Caco-2 (cell line): ENCODE measurements around the gene MAP1LC3B2. TPM values are rescaled to one million over a fixed set of nuclear protein-coding genes. Genes with fewer than 3 reads are reported as not detected.

ENCODE experiments used
- Bru-seq: library from RNA; stranded (reverse); fragments of 400-500 nt; gene quantifications from one replicate; lab custom pipeline; 2021; lab: Mats Ljungman, UMichigan
- BruChase-seq, 2 experiments: library from RNA; stranded (reverse); fragments of 400-500 nt; gene quantifications; one replicate each; lab custom pipeline; 2021; lab: Mats Ljungman, UMichigan
- BruUV-seq: library from RNA; stranded (reverse); fragments of 400-500 nt; replicated peaks from 2 replicates; lab custom pipeline; 2021; lab: Mats Ljungman, UMichigan
- CTCF ChIA-PET: fragments of 300-600 bp; sonication (Branson Sonifier 250); formaldehyde crosslinking; loops from one replicate; lab custom pipeline; 2022; ENCODE audit warnings: antibody characterized with exemption; lab: Charles Lee
- POLR2A ChIA-PET: fragments of 300-600 bp; sonication (Branson Sonifier 250); formaldehyde crosslinking; loops from one replicate; lab custom pipeline; 2022; ENCODE audit warnings: antibody characterized with exemption; lab: Charles Lee
- DNase-seq, 2 experiments: peaks; one replicate each; pipeline versions ENCODE4 v3.0.0 to v3.0.0-alpha.2; 2020 to 2022
- H3K27me3 ChIP-seq: replicated peaks from 2 replicates; pipeline ENCODE4 v1.6.0; 2011; ENCODE audit warnings: low read length; ENCODE audit not compliant: control insufficient read depth, insufficient read depth
- H3K36me3 ChIP-seq: 2 replicates; pipeline ENCODE4 v1.5.1; 2011; ENCODE audit warnings: low read length; ENCODE audit not compliant: control insufficient read depth, insufficient read depth
- H3K4me1 ChIP-seq: fragments of 250-450 bp; sonication (Bioruptor Pico); 2 replicates; pipeline ENCODE4 v1.5.1; 2020; ENCODE audit warnings: mild to moderate bottlenecking
- H3K4me3 ChIP-seq: 2 replicates; pipeline ENCODE4 v1.5.1; 2011; ENCODE audit warnings: low read depth, mild to moderate bottlenecking, control low read depth, low read length
- H3K9me3 ChIP-seq: fragments of 250-450 bp; sonication (Bioruptor Pico); 2 replicates; pipeline ENCODE4 v1.5.1; 2020; ENCODE audit warnings: mild to moderate bottlenecking, moderate library complexity
- H3K27ac Mint-ChIP-seq: one replicate; pipeline ENCODE4 v1.8.0; 2022; ENCODE audit warnings: mixed read lengths; ENCODE audit not compliant: unreplicated experiment
- H3K27me3 Mint-ChIP-seq: one replicate; pipeline ENCODE4 v1.8.0; 2022; ENCODE audit warnings: mixed read lengths; ENCODE audit not compliant: insufficient read depth, unreplicated experiment
- H3K36me3 Mint-ChIP-seq: one replicate; pipeline ENCODE4 v1.8.0; 2022; ENCODE audit warnings: mild to moderate bottlenecking, mixed read lengths; ENCODE audit not compliant: insufficient read depth, unreplicated experiment
- H3K4me1 Mint-ChIP-seq: one replicate; pipeline ENCODE4 v1.8.0; 2022; ENCODE audit warnings: low read depth, mixed read lengths; ENCODE audit not compliant: unreplicated experiment
- H3K4me3 Mint-ChIP-seq: one replicate; pipeline ENCODE4 v1.8.0; 2022; ENCODE audit warnings: mild to moderate bottlenecking, moderate library complexity, mixed read lengths; ENCODE audit not compliant: unreplicated experiment
- H3K9me3 Mint-ChIP-seq: one replicate; pipeline ENCODE4 v1.8.0; 2022; ENCODE audit warnings: mixed read lengths; ENCODE audit not compliant: unreplicated experiment
- CTCF ChIP-seq, 2 experiments: fragments of 200-600 bp in 1 of 2; IDR thresholded peaks; 1 replicate in 1 of 2; 2 replicates in 1 of 2; pipeline versions ENCODE4 v1.5.1 to v1.8.0; 2011 to 2022; ENCODE audit warnings: antibody characterized with exemption in 1 of 2, control low read depth in 1 of 2, inconsistent platforms in 1 of 2, low read depth in 1 of 2, low read length in 1 of 2, mild to moderate bottlenecking in 1 of 2, moderate library complexity in 1 of 2; ENCODE audit not compliant: insufficient read depth in 1 of 2, severe bottlenecking in 1 of 2, unreplicated experiment in 1 of 2
- intact Hi-C: fragments of 100-400 bp; cut with micrococcal nuclease; formaldehyde crosslinking; loops from one replicate; pipeline ENCODE4 v1.10.0; 2022; ENCODE audit not compliant: unreplicated experiment
- long read RNA-seq: library from polyadenylated mRNA; stranded (forward); transcript quantifications from one replicate; pipeline ENCODE4 v2.0.0, GENCODE V29; 2022
- total RNA-seq: library from RNA; stranded (reverse); gene quantifications from 2 replicates; pipeline ENCODE4 v1.2.3, GENCODE V29; 2022

The MAP1LC3B2 gene
- total RNA-seq, result 1.8 TPM in 1 of 2 replicates, not detected in the other
- percentile 5 among the genes with signal in this experiment for Bru-seq, nascent RNA
- BruChase-seq, experiment 1, labeled RNA remaining after a 2-hour chase, result percentile 17 among the genes with signal in this experiment
- percentile 19 among the genes with signal in this experiment for BruChase-seq, experiment 2, labeled RNA remaining after a 6-hour chase
- long read RNA-seq, result 0 reads

GRCh38 chr12:116559162-116559935 is at the start of gene MAP1LC3B2:
TSS of gene MAP1LC3B2 (plus strand) at chr12:116559381. CDS start at chr12:116575943, 16,562 bp downstream.
- TF ChIP-seq CTCF (IDR thresholded peaks at IDR 0.05; ENCODE audit: insufficient read depth in 1 of 2, low read depth in 1 of 2, low read length in 1 of 2, severe bottlenecking in 1 of 2, unreplicated experiment in 1 of 2), result no peak
- ChIA-PET POLR2A (interaction anchor here (0.6 to 0.7 kb wide), 2 partner anchors 64 to 143 kb away, joined by 4 to 10 read pairs; no protein-coding TSS in a partner anchor), CTCF (interaction anchor here (0.6 to 0.7 kb wide), 4 partner anchors 31 to 162 kb away, joined by 3 to 8 read pairs (median 4); no protein-coding TSS in a partner anchor)
- Mint-ChIP-seq H3K4me3 (peak within 1 kb of the TSS; percentile 56), H3K27me3 (no peaks in the 10 kb centered on the region), H3K4me1 (peaks cover 20% of the 10 kb centered on the region), H3K27ac (peak within 1 kb of the TSS; percentile 92), H3K9me3 (peaks cover 11% of the 10 kb centered on the region), H3K36me3 (peaks cover 12% of the 10 kb centered on the region)
- no peaks in the 10 kb centered on the region for H3K27me3 ChIP-seq
- H3K4me1 ChIP-seq, result peaks cover 21% of the 10 kb centered on the region
- no peak within 1 kb of the TSS for H3K4me3 ChIP-seq
- BruUV-seq, result no TSS peak
- intact Hi-C loops, result loop anchor here (1.0 kb wide), 2 partner anchors 26 to 56 kb away; no protein-coding TSS in a partner anchor
- H3K36me3 ChIP-seq, result no peaks in the 10 kb centered on the region
- peaks cover 19% of the 10 kb centered on the region for H3K9me3 ChIP-seq
- peak; percentile 81 to 94 for DNase-seq

GRCh38 chr12:116513944-116514343 is 45.2 kb upstream of the MAP1LC3B2 start:
- TF ChIP-seq CTCF (IDR thresholded peaks at IDR 0.05; ENCODE audit: insufficient read depth in 1 of 2, low read depth in 1 of 2, low read length in 1 of 2, severe bottlenecking in 1 of 2, unreplicated experiment in 1 of 2), result no peak
- no peak overlapping the region for H3K27ac Mint-ChIP-seq
- ChIA-PET POLR2A (no interaction called here), CTCF (no interaction called here)
- no peak for DNase-seq
- H3K27me3 Mint-ChIP-seq, result no peaks in the 10 kb centered on the region
- Histone ChIP-seq H3K27me3 (no peaks in the 10 kb centered on the region), H3K4me1 (no peaks in the 10 kb centered on the region; the same call in 1 of the 2 replicates), H3K36me3 (no peaks in the 10 kb centered on the region), H3K9me3 (0 out of 2 replicates have a peak, but pooled peaks cover 4% of the 10 kb centered on the region), H3K4me3 (no peak overlapping the region)
- intact Hi-C loops, result no loop called here
- no peak overlapping the region for H3K4me3 Mint-ChIP-seq
- no peaks in the 10 kb centered on the region for H3K36me3 Mint-ChIP-seq
- BruUV-seq, result no TSS peak
- no peaks in the 10 kb centered on the region for H3K9me3 Mint-ChIP-seq
- no peaks in the 10 kb centered on the region for H3K4me1 Mint-ChIP-seq

- Histone ChIP-seq H3K36me3 (no peaks in the 10 kb centered on the region), H3K4me3 (no peak overlapping the region), H3K27me3 (no peaks in the 10 kb centered on the region), H3K4me1 (no peaks in the 10 kb centered on the region; the same call in 1 of the 2 replicates), H3K9me3 (0 out of 2 replicates have a peak, but pooled peaks cover 4% of the 10 kb centered on the region)
- no TSS peak for BruUV-seq
- ChIA-PET CTCF (interaction anchor here (0.6 to 1.1 kb wide), 2 partner anchors 147 to 441 kb away, joined by 3 to 4 read pairs; no protein-coding TSS in a partner anchor), POLR2A (no interaction called here)
- no peak for DNase-seq
- no peak overlapping the region for H3K27ac Mint-ChIP-seq
- H3K9me3 Mint-ChIP-seq, result no peaks in the 10 kb centered on the region
- H3K36me3 Mint-ChIP-seq, result no peaks in the 10 kb centered on the region
- TF ChIP-seq CTCF (IDR thresholded peaks at IDR 0.05; ENCODE audit: insufficient read depth in 1 of 2, low read depth in 1 of 2, low read length in 1 of 2, severe bottlenecking in 1 of 2, unreplicated experiment in 1 of 2), result no peak
- no peaks in the 10 kb centered on the region for H3K27me3 Mint-ChIP-seq
- peaks cover 6% of the 10 kb centered on the region for H3K4me1 Mint-ChIP-seq
- H3K4me3 Mint-ChIP-seq, result no peak overlapping the region
- intact Hi-C loops, result no loop called here
Measured at GRCh38 chr12:116515684-116516083, 43.5 kb upstream of the MAP1LC3B2 start.
